NCI-H460 (cell line): ENCODE data around the gene JTB. TPM values are rescaled to one million over a fixed set of nuclear protein-coding genes. Genes with fewer than 3 reads are reported as not detected.

ENCODE experiments used
- DNase-seq: peaks from one replicate; pipeline ENCODE4 v3.0.0-alpha.2; 2016; ENCODE audit warnings: low read depth; ENCODE audit errors: extremely low read depth
- total RNA-seq: library from RNA; depleted of rRNA; stranded (reverse); fragments of >200 nt; shearing (Covaris generic); gene quantifications from 2 replicates; pipeline ENCODE4 v1.2.3, GENCODE V29; 2014

JTB gene
- total RNA-seq, 1 experiment from 2014 or later, result 357 TPM

DNA sequence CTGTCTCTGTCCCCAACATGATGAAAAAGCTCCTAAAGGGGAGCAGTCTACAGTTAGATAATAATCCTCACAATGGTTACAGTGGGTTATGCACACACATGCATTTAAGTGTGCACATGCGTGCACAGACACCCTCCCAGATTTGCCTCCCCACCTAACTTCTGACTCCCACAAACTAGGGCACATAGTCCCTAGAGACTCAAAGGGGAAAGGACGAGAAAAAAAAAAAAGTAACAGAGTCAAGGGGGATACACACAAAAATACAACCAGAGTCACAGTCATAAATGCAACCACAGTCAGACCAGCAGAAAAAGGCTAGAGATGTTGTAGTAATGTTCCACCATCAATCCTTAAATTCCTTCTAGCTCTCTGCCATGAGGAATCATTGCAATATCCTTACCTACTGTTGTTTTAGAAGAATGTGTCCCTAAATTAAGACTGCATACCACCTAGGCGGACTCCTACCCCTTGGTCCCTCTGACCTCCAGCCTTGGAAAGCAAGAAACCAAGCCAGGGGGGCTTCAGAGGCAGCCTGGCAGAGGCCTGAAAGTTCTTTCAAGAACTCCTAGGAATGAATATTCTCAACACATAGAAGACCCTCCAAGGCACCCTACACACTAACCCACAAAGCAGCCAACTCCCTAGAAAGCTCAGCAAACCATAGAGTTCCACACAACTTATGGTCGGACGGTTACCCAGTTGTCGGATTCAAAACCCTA is 20.3 kb downstream of the JTB start:
- DNase-seq, result no peak

DNA sequence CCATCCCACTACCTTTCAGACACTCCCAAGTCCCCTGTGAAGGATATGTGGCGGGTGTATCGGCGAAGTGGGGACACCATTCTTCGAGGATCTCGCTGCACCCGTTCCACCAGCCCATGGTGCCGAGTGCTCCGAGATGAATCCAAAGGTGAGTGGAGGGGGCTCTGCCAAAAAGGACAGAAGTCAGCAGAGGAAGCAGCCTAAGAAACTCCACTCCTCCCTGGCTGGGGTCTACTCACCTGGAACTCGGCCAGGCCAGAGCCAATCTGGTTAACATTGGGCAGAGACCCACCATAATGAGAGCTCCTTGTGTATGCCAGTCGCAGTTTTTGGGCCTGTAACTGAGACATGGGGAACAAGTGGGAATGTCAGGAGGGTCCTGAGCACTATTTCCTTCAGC is 22.6 kb downstream of the JTB start:
- no peak for DNase-seq

DNA sequence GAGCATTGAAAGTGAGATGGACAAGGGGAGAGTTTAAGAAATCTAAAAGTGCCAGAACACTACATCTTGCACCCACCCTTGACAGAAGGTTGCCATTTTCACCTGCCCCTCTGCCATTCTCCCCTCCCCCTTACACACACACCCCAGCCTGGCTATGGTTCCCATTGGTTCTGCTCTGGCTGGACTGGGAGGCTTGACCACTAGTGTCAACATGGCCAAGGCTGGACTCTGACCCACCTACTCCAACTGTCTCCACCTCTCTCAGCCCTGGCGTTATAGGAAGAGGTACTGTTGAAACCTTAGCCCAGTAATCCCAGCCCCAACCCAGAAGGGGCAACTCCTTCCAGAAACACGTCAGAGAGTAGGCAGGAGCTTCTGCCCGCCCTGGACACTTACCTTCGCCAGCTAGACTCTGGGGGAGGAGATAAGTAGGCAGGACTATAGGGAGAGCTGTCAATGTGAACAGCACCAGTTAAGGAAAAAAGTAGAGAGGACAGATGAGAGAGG is 23.6 kb downstream of the JTB start:
- DNase-seq, result no peak

DNA sequence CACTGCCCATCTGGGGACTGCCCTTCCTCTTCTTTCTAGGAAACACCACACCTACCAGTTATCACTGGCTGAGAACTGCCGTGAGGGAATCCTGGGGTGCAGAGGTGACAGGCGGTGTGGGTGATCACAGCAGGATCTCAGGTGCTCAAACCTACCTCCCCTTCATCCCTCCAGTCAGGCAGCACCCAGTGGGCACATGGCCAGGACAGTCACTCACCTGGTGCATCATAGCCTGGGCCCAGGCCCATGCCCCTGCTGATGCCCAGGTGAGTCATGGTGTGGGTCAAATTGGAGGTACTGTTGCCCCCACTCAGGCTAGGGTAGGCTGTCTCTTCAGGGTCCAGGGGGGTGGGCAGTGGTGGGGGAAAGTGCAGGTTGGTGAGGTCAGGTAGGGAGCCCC is 25.7 kb downstream of the JTB start:
- no peak for DNase-seq

DNA sequence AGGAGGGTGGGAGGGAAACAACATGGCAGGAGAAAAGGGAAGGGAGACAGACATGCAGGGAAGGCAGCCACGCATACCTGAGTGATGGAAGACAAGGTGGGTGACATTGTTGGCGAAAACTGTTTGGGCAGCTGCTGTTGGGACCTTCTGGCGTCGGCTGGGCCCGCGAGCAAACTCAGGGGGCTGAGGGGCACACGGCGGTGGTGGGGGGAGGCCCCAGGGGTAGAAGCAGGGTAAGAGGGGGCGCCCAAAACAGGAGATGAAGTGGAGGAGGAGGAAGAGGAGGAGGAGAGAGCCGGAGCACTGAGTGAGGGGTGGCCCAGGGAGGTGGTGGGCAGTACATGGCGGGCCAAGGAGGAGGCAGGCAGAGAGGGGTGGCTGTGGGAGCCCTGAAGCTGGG is 26.3 kb downstream of the JTB start:
- no peak for DNase-seq

DNA sequence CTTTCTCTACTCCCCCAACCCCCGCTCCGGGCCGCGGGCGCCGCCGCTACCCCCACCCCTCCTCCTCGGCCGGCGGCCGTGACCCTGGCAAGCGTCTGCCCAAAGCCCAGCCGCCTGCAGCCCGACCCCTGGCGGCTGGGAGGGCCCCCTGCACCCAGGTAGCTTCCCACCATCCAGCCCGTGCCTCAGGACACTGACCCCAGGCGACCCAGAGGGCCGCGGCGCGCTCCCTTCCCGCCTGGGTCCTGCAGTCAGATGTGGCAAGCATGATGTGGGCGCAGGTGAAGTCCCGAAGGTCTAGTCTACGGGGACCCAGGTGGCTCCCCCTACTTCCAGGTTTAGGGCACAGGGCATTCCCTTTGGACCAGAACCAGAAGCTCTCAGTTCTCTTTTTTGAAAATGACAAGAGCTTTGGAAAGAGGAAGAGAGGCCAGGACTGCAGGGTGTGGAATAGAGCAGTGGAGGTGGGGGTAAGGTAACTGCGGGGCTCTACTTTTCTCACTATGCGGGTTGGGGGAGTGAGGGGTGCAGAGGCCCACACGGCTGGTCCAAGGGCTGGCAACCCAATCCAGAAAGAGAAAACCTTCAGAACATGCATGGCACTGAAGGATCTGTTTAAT is 30.7 kb downstream of the JTB start, which contains the start of gene DENND4B:
Gene DENND4B (minus strand): TSS at position 97 of the 620 bp plus-strand sequence. CDS start 2,344 bp downstream, outside the sequence.
- peak; percentile 83 for DNase-seq

DNA sequence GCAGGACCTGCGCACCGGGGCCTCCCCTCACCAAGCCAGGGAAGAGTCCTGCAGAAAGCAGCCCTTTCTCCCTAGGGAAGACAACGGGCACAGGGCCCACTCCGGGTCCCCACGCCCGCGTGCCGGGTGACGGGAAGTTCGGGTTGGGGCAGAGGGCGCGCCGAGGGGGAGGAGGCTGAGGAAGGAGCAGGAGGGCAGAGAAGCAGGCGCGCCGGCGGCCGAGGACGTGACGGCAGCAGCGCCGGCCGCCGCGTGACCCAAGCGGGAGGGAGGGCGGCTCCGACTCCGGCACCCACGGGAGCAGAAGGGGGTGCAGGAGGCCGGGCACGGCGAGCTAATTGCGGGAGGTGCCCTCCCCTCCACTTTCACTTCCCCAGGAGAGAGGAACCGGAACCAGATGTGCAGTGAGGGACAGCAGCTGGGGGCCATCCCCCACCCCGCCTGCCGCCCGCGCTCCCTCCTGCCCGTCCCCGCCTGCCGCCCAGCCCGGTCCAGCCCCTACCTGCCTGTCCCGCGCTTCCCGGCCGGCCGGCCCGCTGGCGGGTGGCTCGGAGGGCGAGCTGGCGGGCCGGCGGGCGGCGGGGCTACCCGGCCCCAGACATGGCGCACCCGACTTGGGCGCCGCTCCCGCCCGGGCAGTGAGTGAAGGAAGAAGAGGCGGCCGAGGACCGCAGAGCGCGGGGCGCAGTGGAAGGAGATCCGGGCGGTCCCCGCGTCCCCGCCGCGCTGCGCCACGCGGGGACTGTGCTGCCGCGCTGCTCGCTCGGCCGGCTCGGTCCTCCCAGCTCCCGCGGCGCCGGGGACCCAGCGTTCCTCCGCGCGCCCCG is 31.5 kb downstream of the JTB start:
- DNase-seq, result no peak

DNA sequence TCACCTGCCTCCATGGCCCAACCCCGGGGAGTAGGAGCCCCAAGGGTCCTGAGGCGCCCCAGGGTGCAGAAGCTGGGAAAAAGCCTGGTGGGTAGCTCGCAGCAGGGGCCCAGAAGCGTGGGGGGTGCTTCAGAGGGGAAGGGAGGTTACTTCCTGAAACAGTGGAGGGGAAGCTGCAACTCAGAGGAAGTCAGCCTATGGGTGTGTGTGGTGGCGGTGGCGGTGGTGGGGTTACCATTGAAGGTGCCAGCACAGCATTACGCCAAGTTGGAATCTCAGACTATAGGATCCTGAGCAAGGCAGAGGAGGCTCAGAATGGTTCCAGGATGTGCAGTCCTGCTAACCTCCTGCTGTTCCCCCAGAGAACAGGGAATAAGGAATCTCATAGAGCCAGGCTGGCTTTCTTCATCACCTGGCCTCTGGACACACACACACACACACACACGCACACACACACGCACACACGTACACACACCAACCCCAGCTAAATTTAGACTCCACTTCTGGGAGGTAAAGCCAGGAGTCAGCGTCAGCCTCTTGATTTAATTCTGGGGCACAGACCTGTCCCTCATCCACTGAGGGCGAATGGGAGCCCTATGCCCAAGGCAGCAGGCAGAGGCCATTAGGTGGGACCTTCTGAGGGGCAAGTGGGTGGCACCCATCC is 32.2 kb downstream of the JTB start:
- DNase-seq, result no peak

DNA sequence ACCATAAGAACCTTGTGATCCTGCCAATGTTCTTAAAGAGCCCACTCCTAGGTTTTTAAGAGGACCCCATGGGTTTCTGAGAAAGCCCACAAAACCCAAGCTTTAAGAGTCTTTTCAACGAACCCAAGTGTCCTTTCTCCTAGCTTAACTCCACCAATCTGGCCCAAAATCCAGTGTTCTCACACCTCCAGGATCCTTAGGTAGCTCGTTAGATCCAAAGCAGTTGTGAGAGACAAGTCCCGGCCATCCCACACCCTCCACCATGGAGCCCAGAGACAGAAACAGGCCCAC is 32.7 kb downstream of the JTB start:
- DNase-seq, result no peak

DNA sequence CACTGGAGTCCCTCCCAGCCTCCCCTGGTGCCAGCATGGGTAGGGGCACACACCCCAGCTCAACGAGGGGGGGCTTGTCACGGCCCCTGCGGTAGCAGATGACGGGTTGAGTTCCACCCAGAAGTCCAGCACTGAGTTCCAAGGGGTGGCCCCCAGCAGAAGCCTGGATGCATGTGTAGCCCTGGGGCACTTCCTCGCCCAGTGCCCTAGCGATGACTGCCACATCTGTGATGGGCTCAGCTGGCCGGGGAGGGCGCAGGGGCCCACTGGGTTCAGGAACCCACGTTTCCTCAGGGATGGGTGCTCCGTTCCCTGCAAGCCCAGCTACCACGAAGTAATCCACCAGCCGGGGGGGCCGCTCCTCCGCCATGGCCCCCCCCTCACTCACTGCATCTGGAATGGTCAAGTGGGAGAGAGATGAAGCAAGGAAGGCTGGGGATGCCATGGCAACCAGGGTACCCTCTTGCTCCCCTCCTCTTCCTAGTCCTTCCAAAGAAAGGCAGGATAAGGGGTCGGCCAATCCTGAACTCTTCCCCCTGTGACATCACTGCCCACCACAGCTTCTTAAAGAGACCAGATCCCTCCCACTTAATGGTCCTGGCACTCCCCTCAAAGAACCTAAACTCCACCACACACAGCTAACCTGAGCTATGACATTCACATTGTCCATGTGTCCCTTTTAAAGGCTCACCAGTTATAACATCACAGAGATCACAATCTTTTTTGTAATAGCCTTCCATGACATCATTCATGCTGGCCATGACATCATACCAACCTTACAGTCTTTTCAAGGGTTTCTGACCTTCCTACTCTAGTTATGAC is 33.3 kb downstream of the JTB start:
- DNase-seq, result no peak

DNA sequence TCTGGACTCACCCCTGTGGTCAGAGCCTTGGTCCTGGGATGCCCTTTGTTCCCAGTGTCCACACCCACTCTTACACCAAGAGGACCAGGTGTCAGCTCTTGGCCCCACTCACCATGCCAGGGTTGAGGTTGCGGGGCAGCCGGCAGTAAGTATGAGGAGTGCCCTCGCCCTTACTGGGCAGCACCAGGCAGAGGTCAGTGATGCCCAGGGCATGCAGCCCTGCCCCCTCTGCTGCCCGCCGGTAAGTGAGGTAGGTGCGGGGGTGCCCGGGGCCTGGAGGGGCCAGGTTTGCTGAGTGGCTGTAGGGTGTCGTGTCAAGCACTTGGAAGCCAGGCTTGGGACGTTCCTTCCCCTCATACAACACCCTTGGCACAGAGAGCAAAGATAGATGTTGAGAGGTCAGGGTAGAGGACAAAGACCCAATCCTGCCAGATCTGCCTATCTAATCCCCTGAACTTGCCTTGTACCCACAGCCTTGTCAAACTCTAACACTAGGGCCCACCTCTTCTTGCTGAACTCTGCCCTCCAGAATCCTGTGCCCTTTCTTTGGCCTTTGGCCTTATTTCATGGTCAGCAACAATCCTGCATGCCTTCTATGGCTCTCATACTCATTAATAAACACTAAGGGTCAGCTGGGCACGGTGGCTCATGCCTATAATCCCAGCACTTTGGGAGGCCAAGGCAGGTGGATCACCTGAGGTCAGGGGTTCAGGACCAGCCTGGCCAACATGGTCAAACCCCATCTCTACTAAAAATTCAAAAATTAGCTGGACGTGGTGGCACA is 34.5 kb downstream of the JTB start:
- DNase-seq, result no peak

DNA sequence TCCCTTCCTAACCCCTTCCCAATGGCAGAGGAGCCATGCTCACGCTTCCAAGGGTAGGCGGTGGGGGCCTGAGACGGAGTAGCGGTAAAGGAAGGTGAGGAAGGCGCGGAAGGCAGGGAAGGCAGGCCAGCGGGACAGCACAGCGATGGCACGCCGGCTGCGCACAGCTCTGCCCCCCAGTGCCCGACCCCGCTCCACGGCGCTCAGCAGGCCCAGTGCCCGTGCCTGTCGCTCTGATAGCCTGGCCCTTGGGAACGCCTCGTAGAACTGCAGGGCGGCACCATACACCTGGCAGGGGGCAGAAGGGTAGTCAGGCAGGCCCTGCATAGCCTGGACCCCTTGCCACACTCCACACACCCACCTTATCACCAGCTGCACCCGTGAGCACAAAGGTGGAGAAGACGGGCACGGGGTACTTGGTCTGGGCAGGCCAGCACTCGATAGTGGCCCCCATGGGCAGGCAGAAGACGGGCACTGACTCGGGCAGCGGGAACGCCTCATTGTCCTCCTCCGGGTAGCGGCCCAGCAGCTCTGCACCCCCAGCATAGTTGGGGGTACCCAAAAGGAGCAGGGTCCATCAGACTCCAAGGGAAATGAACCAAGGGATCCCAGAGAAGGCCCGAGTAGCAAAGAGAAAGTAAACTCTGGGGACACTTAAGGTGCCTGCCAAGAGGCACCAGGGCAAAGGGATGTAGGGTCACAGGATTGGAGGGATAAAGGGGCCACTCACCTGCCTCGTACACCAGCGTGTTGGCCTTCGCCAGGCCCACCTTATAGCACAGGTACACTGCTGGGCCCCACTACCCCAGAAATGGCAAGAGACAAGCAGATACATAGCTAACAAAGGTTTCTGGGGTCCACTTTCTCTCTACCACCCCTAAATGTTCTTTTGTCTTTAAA is 35.4 kb downstream of the JTB start:
- DNase-seq, result no peak

DNA sequence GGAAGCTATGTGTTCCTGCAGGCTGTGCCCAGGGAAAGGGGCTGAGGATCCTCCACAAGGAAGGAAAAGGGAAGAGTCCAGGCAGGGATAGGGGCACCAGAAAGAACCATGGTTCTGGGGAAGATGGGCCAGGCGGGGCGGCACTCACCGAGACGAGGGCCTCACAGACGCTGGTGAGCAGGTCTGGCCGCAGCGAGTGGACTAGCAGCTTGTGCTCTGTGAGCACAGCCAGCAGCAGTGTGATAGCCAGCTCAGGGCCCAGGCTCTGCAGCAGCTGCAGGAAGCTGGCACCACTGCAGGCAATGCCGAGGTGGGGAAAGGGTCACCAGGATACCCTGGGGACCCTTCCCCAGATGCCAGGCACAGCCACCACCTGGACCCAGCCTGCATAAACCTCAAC is 36.7 kb downstream of the JTB start:
- no peak for DNase-seq

DNA sequence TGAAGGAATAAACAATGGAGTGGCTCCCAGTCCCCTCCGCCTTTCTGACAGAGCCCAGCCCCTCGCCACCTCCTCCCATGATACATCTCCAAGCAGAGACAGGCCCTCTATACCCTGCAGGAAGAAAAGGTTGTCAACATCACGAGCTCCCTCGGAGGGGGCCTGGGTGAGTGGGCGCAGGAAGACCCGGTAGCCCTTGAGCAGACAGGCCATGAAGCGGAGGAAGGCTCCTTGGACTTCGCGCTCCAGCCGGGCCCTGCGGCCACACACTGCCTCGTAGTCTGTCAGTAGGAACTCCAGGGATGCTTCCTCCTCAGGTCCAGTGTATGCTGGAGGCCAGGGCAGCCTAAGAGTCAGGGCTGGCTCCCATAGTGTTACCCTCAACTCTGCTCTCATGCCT is 38.0 kb downstream of the JTB start:
- DNase-seq, result no peak

DNA sequence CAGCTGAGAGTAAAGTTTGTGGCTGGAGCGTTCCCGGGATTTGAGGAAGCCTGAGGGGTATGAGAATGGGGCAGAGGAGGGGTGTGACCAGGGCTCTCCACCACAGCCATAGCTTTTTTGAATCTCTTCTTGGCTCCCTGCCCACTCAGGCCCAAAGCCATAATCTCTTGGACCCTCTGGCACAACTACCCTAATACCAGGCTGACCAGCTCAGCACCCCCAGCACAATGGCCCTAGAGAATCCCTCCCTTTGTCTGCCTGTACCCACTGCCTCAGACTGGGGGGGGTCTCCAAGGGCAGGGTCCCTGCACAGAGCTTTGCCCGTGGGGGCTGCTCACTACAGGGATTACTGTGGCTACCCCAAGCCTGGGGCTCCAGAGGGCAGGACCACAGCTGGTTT is 38.5 kb downstream of the JTB start:
- DNase-seq, result no peak

DNA sequence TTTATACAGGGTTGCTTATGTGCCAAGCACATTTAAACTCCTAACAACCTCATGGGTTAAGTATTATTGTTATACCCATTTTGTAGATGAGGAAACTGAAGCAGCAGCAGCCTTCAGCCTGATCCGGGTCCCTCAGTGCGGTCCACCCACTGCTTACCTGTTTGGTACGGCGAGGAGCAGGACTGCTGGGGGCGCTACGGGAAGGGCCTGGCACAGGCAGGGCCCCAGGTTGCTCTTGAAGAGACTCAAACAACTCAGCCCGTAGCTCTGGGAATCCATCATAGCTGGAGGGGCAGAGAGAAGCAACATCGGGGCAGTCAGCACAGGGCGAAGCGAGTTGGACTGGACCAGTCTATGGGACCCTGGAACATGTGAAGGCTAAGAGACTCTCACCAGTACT is 40.1 kb downstream of the JTB start:
- no peak for DNase-seq

DNA sequence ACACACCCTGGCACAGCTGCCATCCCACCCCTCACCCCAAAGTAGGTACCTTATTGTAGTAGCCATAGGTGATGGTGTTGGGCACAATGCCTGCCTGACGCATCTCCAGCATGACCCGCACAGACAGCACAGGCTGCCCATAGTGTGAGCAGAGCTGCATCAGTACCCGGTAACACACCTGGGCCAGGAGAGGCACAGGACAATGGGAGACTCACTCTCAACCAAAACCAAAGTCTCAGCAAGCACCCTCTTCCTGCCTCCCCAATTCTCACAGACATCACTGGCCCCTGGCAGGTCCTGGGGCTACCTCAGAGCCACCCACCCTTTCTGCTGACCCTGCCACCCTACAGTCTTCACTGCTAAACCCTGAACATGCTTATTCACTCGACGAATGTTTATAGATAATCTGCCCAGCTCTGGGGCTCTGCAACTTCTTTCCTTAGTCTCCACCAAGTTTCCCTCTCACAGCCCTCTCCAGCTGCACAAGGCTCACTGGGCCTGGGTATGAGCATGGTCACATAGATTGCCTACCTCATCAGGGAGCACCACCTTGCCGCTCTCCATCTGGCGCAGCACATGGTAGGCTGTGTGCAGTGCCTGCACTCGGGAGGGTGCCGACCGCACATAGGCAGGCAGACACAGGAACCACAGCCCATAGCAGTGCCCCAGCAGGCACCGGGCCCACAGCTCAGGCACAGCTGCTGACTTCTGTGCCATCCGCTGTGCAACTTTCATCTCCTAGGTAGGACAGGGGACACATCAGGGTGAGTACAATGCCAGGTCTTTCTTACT is 41.3 kb downstream of the JTB start:
- no peak for DNase-seq

DNA sequence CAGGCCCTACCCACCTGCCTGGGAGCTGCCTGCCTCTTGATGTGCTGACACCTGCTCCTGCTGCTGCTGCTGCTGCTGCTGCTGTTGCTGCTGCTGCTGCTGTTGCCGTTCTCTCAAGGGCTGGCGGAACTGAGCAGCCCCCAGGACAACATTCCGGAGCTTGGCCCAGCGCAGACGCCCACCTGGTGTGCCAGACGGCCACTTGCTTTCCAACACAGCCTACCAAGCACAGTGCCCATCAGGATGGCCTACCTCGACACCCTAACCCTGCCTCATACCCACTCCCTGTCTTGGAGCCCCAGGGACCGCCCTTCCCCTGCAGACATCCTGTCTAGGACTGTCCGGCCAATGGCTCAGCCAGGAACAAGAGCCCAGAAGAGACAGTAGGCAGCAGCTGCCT is 42.7 kb downstream of the JTB start:
- DNase-seq, result no peak
